Stimulated activated CD4-positive, alpha-beta T cell treated with anti-CD3 and anti-CD28 coated beads, Interleukin-12 subunit alpha, Interleukin-12 subunit beta, amount 100 ng/mL, for 48 hours (primary cell): ENCODE results near the gene BTBD9.
"Not testable (repeated sequence)": the region's sequence is repeated elsewhere in the genome, so short reads cannot be mapped to it uniquely, and the experiment has no call there.

Experiments
- DNase-seq, 3 donors: peaks; one replicate each; pipeline ENCODE4 v3.0.0-alpha.2; 2020; ENCODE audit warnings: low read depth in 2 of 3, low spot score in 1 of 3

BTBD9 gene

GRCh38 chr6:38436726-38437465, 202.8 kb downstream of the BTBD9 start:
- no peak for DNase-seq

- no peak for DNase-seq
Observed at GRCh38 chr6:38435330-38435729, 204.4 kb downstream of the BTBD9 start.

GRCh38 chr6:38434051-38434450, 205.7 kb downstream of the BTBD9 start:
- no peak for DNase-seq

GRCh38 chr6:38432479-38432878, 207.2 kb downstream of the BTBD9 start:
- DNase-seq, result no peak

- DNase-seq, result no peak
Observed at GRCh38 chr6:38432079-38432478, 207.7 kb downstream of the BTBD9 start.

GRCh38 chr6:38429546-38429945, 210.2 kb downstream of the BTBD9 start:
- DNase-seq, result no peak

- no peak for DNase-seq
Observed at GRCh38 chr6:38427492-38428210, 212.1 kb downstream of the BTBD9 start.

GRCh38 chr6:38425788-38426488, 213.8 kb downstream of the BTBD9 start:
- not testable (repeated sequence) for DNase-seq

GRCh38 chr6:38423746-38424145, 216.0 kb downstream of the BTBD9 start:
- no peak for DNase-seq

- no peak for DNase-seq
Observed at GRCh38 chr6:38420207-38420606, 219.5 kb downstream of the BTBD9 start.

GRCh38 chr6:38417521-38417920, 222.2 kb downstream of the BTBD9 start:
- DNase-seq, result no peak

GRCh38 chr6:38415231-38416005, 224.3 kb downstream of the BTBD9 start:
- DNase-seq, result no peak

- DNase-seq, result no peak
Observed at GRCh38 chr6:38413102-38413800, 226.5 kb downstream of the BTBD9 start.

GRCh38 chr6:38407192-38407591, 232.5 kb downstream of the BTBD9 start:
- no peak for DNase-seq

- DNase-seq, result no peak
Observed at GRCh38 chr6:38406096-38406495, 233.6 kb downstream of the BTBD9 start.

GRCh38 chr6:38404900-38405556, 234.7 kb downstream of the BTBD9 start:
- DNase-seq, result no peak

- no peak for DNase-seq
Observed at GRCh38 chr6:38404355-38404754, 235.4 kb downstream of the BTBD9 start.

GRCh38 chr6:38403548-38403947, 236.2 kb downstream of the BTBD9 start:
- DNase-seq, result no peak

GRCh38 chr6:38400764-38401163, 239.0 kb downstream of the BTBD9 start:
- DNase-seq, result no peak

GRCh38 chr6:38400101-38400500, 239.6 kb downstream of the BTBD9 start:
- DNase-seq, result no peak
